HCT116 (cell line): ENCODE results near the gene DAAM1. TPM values are rescaled to one million over a fixed set of nuclear protein-coding genes. Genes with fewer than 3 reads are reported as not detected.

ENCODE experiments used
- ATAC-seq: fragments of 200-7000 bp; cut with Tn5 transposase; 2 replicates; pipeline ENCODE4 v1.9.1; 2020; ENCODE audit warnings: mild to moderate bottlenecking, moderate library complexity
- BruUV-seq: library from RNA; stranded (reverse); fragments of 400-500 nt; replicated peaks from 2 replicates; lab custom pipeline; 2021; lab: Mats Ljungman, UMichigan
- CTCF ChIA-PET: fragments of 300-600 bp; sonication (Branson Sonifier 250); formaldehyde crosslinking; loops from one replicate; lab custom pipeline; 2021; ENCODE audit warnings: antibody characterized with exemption; lab: Charles Lee
- POLR2A ChIA-PET: fragments of 300-600, 350-600 bp; sonication (Branson Sonifier 250); formaldehyde crosslinking; loops from one replicate; lab custom pipeline; 2021; ENCODE audit warnings: antibody characterized with exemption; lab: Charles Lee
- RAD21 ChIA-PET, 2 experiments: fragments of 300-600 bp; sonication (Branson Sonifier 250); formaldehyde crosslinking; loops; one replicate each; lab custom pipeline; 2023; ENCODE audit warnings: low total read pairs in 2 of 2; ENCODE audit not compliant: uncharacterized antibody in 2 of 2, unreplicated experiment in 2 of 2, low non-redundant PET in 1 of 2; lab: Charles Lee
- DNase-seq: peaks from one replicate; pipeline ENCODE4 v3.0.0-alpha.2; 2010; ENCODE audit warnings: low read depth, low spot score
- H2AFZ ChIP-seq: fragments of 200-600 bp; shearing (Covaris generic), sonication (generic); 2 replicates; pipeline ENCODE4 v1.6.1; 2017; ENCODE audit warnings: low read depth, mixed run types, mixed read lengths, antibody characterized with exemption, low read length; ENCODE audit not compliant: poor library complexity, severe bottlenecking
- H3K27ac ChIP-seq: 2 replicates; pipeline ENCODE4 v1.5.1; 2012; ENCODE audit warnings: low read depth, low read length
- H3K27me3 ChIP-seq: fragments of 200-600 bp; sonication (generic); 2 replicates; pipeline ENCODE4 v1.6.1; 2016; ENCODE audit warnings: mixed run types, low read length, mixed read lengths; ENCODE audit not compliant: insufficient read depth
- H3K36me3 ChIP-seq, 2 experiments: fragments of 200-500 bp in 1 of 2; fragments of 200-600 bp in 1 of 2; sonication (Bioruptor generic) in 1 of 2; sonication (generic) in 1 of 2; 2 replicates each; pipeline versions ENCODE4 v1.5.1 to v1.6.1; 2014 to 2016; ENCODE audit warnings: low read length in 2 of 2, inconsistent platforms in 1 of 2, mixed read lengths in 1 of 2, mixed run types in 1 of 2; ENCODE audit not compliant: insufficient read depth in 2 of 2, control insufficient read depth in 1 of 2
- H3K4me1 ChIP-seq, 2 experiments: fragments of 200-600 bp in 1 of 2; sonication (generic) in 1 of 2; 2 replicates each; pipeline versions ENCODE4 v1.5.1 to v1.6.1; 2012 to 2017; ENCODE audit warnings: low read length in 2 of 2, inconsistent platforms in 1 of 2, mild to moderate bottlenecking in 1 of 2, mixed read lengths in 1 of 2, mixed run types in 1 of 2, moderate library complexity in 1 of 2; ENCODE audit not compliant: insufficient read depth in 2 of 2, control insufficient read depth in 1 of 2
- H3K4me2 ChIP-seq: fragments of 200-600 bp; sonication (generic); 2 replicates; pipeline ENCODE4 v1.6.1; 2017; ENCODE audit warnings: mixed run types, low read length, mixed read lengths
- H3K4me3 ChIP-seq, 2 experiments: fragments of 200-600 bp in 1 of 2; sonication (generic) in 1 of 2; replicated peaks in 1 of 2; 2 replicates each; pipeline ENCODE4 v1.5.1; 2011 to 2016; ENCODE audit warnings: low read length in 2 of 2, control low read depth in 1 of 2, low read depth in 1 of 2, mild to moderate bottlenecking in 1 of 2, mixed read lengths in 1 of 2, mixed run types in 1 of 2
- H3K79me2 ChIP-seq: fragments of 200-600 bp; sonication (generic); 2 replicates; pipeline ENCODE4 v1.6.1; 2017; ENCODE audit warnings: mild to moderate bottlenecking, mixed run types, low read length, moderate library complexity, mixed read lengths; ENCODE audit not compliant: insufficient read depth
- H3K9ac ChIP-seq: fragments of 200-600 bp; sonication (generic); 2 replicates; pipeline ENCODE4 v1.6.1; 2016; ENCODE audit warnings: low read length, mixed read lengths
- H3K9me2 ChIP-seq: fragments of 200-600 bp; sonication (generic), shearing (Covaris generic); 2 replicates; pipeline ENCODE4 v1.6.1; 2017; ENCODE audit warnings: mixed run types, mild to moderate bottlenecking, moderate library complexity; ENCODE audit not compliant: insufficient read depth
- H3K9me3 ChIP-seq, 2 experiments: fragments of 200-500 bp in 1 of 2; fragments of 200-600 bp in 1 of 2; sonication (Bioruptor generic) in 1 of 2; sonication (generic) in 1 of 2; 2 replicates each; pipeline ENCODE4 v1.6.1; 2014 to 2017; ENCODE audit warnings: low read length in 2 of 2, mixed read lengths in 2 of 2, inconsistent platforms in 1 of 2, low read depth in 1 of 2, mild to moderate bottlenecking in 1 of 2, mixed run types in 1 of 2, moderate library complexity in 1 of 2; ENCODE audit not compliant: control insufficient read depth in 1 of 2, insufficient read depth in 1 of 2
- H4K20me1 ChIP-seq: fragments of 200-600 bp; sonication (generic), shearing (Covaris generic); 2 replicates; pipeline ENCODE4 v1.6.1; 2017; ENCODE audit warnings: mixed run types, mild to moderate bottlenecking, moderate library complexity; ENCODE audit not compliant: insufficient read depth
- CBX3 ChIP-seq: IDR thresholded peaks from 2 replicates; pipeline ENCODE4 v1.6.1; 2012; ENCODE audit warnings: low read depth
- EGR1 ChIP-seq: IDR thresholded peaks from 2 replicates; pipeline ENCODE4 v1.6.1; 2012; ENCODE audit warnings: low read depth
- ELF1 ChIP-seq: IDR thresholded peaks from 2 replicates; pipeline ENCODE4 v1.6.1; 2012; ENCODE audit warnings: low read depth, borderline replicate concordance
- FOSL1 ChIP-seq: IDR thresholded peaks from 2 replicates; pipeline ENCODE4 v1.6.1; 2012; ENCODE audit warnings: low read depth
- JUND ChIP-seq: IDR thresholded peaks from 2 replicates; pipeline ENCODE4 v1.6.1; 2012
- POLR2A ChIP-seq: IDR thresholded peaks from 2 replicates; pipeline ENCODE4 v1.7.0; 2011; ENCODE audit warnings: borderline replicate concordance; ENCODE audit not compliant: insufficient read depth, insufficient read length; ENCODE audit errors: extremely low read depth
- POLR2AphosphoS5 ChIP-seq: IDR thresholded peaks from 2 replicates; pipeline ENCODE4 v1.6.1; 2011; ENCODE audit warnings: mild to moderate bottlenecking, low read depth, low read length, moderate library complexity
- RAD21 ChIP-seq: IDR thresholded peaks from 2 replicates; pipeline ENCODE4 v1.6.1; 2012; ENCODE audit warnings: low read depth, mild to moderate bottlenecking
- SIN3A ChIP-seq: IDR thresholded peaks from 2 replicates; pipeline ENCODE4 v1.6.1; 2012; ENCODE audit warnings: low read depth
- SP1 ChIP-seq: IDR thresholded peaks from 2 replicates; pipeline ENCODE4 v1.6.1; 2012; ENCODE audit warnings: low read depth
- SRF ChIP-seq: IDR thresholded peaks from 2 replicates; pipeline ENCODE4 v1.6.1; 2012; ENCODE audit warnings: low read depth
- ZFX ChIP-seq: fragments of 450-650 bp; IDR thresholded peaks from 2 replicates; pipeline ENCODE4 v1.6.1; 2017
- intact Hi-C: fragments of 100-400 bp; cut with micrococcal nuclease; formaldehyde crosslinking; loops from 2 replicates; pipeline ENCODE4 v1.10.0; 2022
- total RNA-seq: library from RNA; stranded (reverse); gene quantifications from one replicate; pipeline ENCODE4 v1.2.1, GENCODE V29; 2021; ENCODE audit not compliant: unreplicated experiment
- TF ChIP-seq, protein P1 (sequence below), 3 experiments: fragments of 200-600 bp in 1 of 3; sonication (generic) in 1 of 3; IDR thresholded peaks in 2 of 3; conservative IDR thresholded peaks in 1 of 3; 2 replicates each; pipeline ENCODE4 v1.5.1; 2012 to 2017; ENCODE audit warnings: low read depth in 2 of 3, low read length in 2 of 3, antibody characterized with exemption in 1 of 3, borderline replicate concordance in 1 of 3, control low read depth in 1 of 3, mild to moderate bottlenecking in 1 of 3, mixed read lengths in 1 of 3, mixed run types in 1 of 3, moderate library complexity in 1 of 3; ENCODE audit not compliant: insufficient read depth in 1 of 3
- TF ChIP-seq, protein P2 (sequence below): IDR thresholded peaks from 2 replicates; pipeline ENCODE4 v1.6.1; 2011; ENCODE audit warnings: mild to moderate bottlenecking, low read length, moderate library complexity; ENCODE audit not compliant: insufficient replicate concordance; ENCODE audit errors: extremely low read depth
- TF ChIP-seq, protein P3 (sequence below): IDR thresholded peaks from 2 replicates; pipeline ENCODE4 v1.6.1; 2012

DAAM1 gene
- total RNA-seq, 1 experiment from 2014 or later = 10.7 TPM

DNA sequence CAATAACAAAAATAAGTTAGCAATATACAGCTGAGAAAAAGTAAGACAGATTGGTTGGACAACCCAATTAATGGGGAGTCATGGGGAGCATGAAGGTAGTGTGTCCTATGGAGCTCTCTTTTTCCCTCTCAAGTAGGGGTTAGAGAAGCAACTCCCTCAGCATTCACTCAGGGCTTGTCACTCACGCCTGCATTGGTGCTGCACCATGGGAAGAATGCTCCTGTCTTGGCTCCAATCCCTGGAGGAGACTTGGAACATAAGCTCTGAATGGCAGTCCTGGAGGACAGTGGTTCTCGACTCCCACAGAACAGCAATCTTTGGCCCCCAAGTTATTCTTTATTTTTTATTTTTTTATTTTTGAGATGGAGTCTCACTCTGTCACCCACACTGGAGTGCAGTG is 113.8 kb downstream of the DAAM1 start:
- RAD21 ChIA-PET = no interaction called here
- TF ChIP-seq RAD21 (no peak), ZFX (no peak), ELF1 (no peak), EGR1 (no peak)
- H3K9me3 ChIP-seq = no peaks in the 10 kb centered on the region
- POLR2A ChIA-PET = no interaction called here
- H3K9ac ChIP-seq = no peak overlapping the region
- H2AFZ ChIP-seq = no peak overlapping the region
- no peaks in the 10 kb centered on the region for H4K20me1 ChIP-seq
- no peak overlapping the region for H3K4me3 ChIP-seq
- H3K27ac ChIP-seq = no peak overlapping the region
- CTCF ChIA-PET = no interaction called here
- H3K79me2 ChIP-seq = no peaks in the 10 kb centered on the region
- intact Hi-C loops = no loop called here
- no peak overlapping the region for H3K4me2 ChIP-seq
- no peaks in the 10 kb centered on the region for H3K27me3 ChIP-seq
- peaks cover 19 to 20% of the 10 kb centered on the region in 2 experiments for H3K4me1 ChIP-seq
- ATAC-seq (no peak), DNase-seq (no peak)
- H3K9me2 ChIP-seq = no peaks in the 10 kb centered on the region
- no peaks in the 10 kb centered on the region for H3K36me3 ChIP-seq
- no TSS peak for BruUV-seq

DNA sequence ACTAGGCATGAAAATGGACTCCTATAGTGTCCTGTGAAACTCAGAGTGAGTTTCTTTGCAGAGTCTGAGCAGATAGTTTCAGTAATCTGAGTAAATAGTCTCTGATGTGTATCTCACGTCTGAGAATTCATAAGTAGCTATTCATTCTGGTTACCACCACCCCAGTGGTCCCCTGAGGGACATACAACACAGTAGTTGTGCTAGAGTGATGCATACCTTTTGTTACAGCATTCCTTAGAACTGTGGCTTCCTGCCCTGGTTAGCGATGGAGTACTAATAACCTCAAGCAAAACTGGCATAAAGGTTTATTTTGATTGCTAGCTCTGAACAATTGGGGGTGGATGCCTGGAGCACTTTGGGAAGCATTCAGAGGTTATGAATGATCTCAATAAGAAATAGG is 114.7 kb downstream of the DAAM1 start:
- Histone ChIP-seq H2AFZ (no peak overlapping the region), H3K4me1 (peaks cover 19 to 20% of the 10 kb centered on the region in 2 experiments), H3K36me3 (no peaks in the 10 kb centered on the region), H3K4me3 (no peak overlapping the region), H3K9me3 (no peaks in the 10 kb centered on the region), H4K20me1 (no peaks in the 10 kb centered on the region), H3K79me2 (no peaks in the 10 kb centered on the region), H3K27ac (no peak overlapping the region), H3K9ac (no peak overlapping the region), H3K27me3 (no peaks in the 10 kb centered on the region), H3K9me2 (no peaks in the 10 kb centered on the region), H3K4me2 (no peak overlapping the region)
- ChIA-PET CTCF (no interaction called here), RAD21 (no interaction called here), POLR2A (no interaction called here)
- no peak for DNase-seq
- ATAC-seq = no peak
- no TSS peak for BruUV-seq
- intact Hi-C loops = no loop called here
- TF ChIP-seq POLR2AphosphoS5 (no peak), FOSL1 (no peak), SIN3A (no peak), JUND (no peak), ZFX (no peak), EGR1 (no peak), SRF (no peak), RAD21 (no peak), POLR2A (no peak), SP1 (no peak), CBX3 (no peak)
- TF ChIP-seq, protein P1, sequence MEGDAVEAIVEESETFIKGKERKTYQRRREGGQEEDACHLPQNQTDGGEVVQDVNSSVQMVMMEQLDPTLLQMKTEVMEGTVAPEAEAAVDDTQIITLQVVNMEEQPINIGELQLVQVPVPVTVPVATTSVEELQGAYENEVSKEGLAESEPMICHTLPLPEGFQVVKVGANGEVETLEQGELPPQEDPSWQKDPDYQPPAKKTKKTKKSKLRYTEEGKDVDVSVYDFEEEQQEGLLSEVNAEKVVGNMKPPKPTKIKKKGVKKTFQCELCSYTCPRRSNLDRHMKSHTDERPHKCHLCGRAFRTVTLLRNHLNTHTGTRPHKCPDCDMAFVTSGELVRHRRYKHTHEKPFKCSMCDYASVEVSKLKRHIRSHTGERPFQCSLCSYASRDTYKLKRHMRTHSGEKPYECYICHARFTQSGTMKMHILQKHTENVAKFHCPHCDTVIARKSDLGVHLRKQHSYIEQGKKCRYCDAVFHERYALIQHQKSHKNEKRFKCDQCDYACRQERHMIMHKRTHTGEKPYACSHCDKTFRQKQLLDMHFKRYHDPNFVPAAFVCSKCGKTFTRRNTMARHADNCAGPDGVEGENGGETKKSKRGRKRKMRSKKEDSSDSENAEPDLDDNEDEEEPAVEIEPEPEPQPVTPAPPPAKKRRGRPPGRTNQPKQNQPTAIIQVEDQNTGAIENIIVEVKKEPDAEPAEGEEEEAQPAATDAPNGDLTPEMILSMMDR (IDR thresholded peaks at IDR 0.05 in 2 of 3, conservative IDR thresholded peaks at IDR 0.05 in 1 of 3; ENCODE audit: borderline replicate concordance in 1 of 3, insufficient read depth in 1 of 3, low read depth in 2 of 3, low read length in 2 of 3) = no peak
- TF ChIP-seq, protein P2, sequence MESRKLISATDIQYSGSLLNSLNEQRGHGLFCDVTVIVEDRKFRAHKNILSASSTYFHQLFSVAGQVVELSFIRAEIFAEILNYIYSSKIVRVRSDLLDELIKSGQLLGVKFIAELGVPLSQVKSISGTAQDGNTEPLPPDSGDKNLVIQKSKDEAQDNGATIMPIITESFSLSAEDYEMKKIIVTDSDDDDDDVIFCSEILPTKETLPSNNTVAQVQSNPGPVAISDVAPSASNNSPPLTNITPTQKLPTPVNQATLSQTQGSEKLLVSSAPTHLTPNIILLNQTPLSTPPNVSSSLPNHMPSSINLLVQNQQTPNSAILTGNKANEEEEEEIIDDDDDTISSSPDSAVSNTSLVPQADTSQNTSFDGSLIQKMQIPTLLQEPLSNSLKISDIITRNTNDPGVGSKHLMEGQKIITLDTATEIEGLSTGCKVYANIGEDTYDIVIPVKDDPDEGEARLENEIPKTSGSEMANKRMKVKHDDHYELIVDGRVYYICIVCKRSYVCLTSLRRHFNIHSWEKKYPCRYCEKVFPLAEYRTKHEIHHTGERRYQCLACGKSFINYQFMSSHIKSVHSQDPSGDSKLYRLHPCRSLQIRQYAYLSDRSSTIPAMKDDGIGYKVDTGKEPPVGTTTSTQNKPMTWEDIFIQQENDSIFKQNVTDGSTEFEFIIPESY = no peak
- TF ChIP-seq, protein P3, sequence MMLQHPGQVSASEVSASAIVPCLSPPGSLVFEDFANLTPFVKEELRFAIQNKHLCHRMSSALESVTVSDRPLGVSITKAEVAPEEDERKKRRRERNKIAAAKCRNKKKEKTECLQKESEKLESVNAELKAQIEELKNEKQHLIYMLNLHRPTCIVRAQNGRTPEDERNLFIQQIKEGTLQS = no peak
